AG04450 (cell line): ENCODE results near the gene TIMP2. TPM values are rescaled to one million over a fixed set of nuclear protein-coding genes. Genes with fewer than 3 reads are reported as not detected.
"Not testable (repeated sequence)": the region's sequence is repeated elsewhere in the genome, so short reads cannot be mapped to it uniquely, and the experiment has no call there.

Experiments
- CTCF ChIA-PET: fragments of 300-600, 350-600 bp; formaldehyde crosslinking; extraction: SDS; loops from one replicate; lab custom pipeline; 2022; ENCODE audit warnings: antibody characterized with exemption, inconsistent platforms; lab: Charles Lee
- POLR2A ChIA-PET: fragments of 350-600 bp; formaldehyde crosslinking; extraction: SDS; loops from one replicate; lab custom pipeline; 2021; ENCODE audit warnings: antibody characterized with exemption, inconsistent platforms; lab: Yijun Ruan, JAX
- DNase-seq: peaks from one replicate; pipeline ENCODE4 v3.0.0-alpha.2; 2011; ENCODE audit warnings: low read depth, low spot score
- H3K27ac ChIP-seq: one replicate; pipeline ENCODE4 v1.5.1; 2012; ENCODE audit warnings: low read depth, low read length, control low read depth
- H3K27me3 ChIP-seq: one replicate; pipeline ENCODE4 v1.6.0; 2012; ENCODE audit warnings: low read length; ENCODE audit not compliant: control insufficient read depth, insufficient read depth
- H3K4me3 ChIP-seq: 2 replicates; pipeline ENCODE4 v1.5.1; 2011; ENCODE audit warnings: mild to moderate bottlenecking, low read depth, low read length, control low read depth
- H3K9me3 ChIP-seq: 2 replicates; pipeline ENCODE4 v1.5.1; 2012; ENCODE audit warnings: low read length; ENCODE audit not compliant: control insufficient read depth, insufficient read depth
- polyA plus RNA-seq: library from polyadenylated mRNA; depleted of rRNA; stranded (reverse); fragments of >200 nt; gene quantifications from 2 replicates; pipeline ENCODE4 v1.2.3, GENCODE V29; 2011
- TF ChIP-seq, protein P1 (sequence below): IDR thresholded peaks from 2 replicates; pipeline ENCODE4 v1.5.1; 2011; ENCODE audit warnings: low read depth, low read length, control low read depth, inconsistent platforms

Gene TIMP2
- polyA plus RNA-seq, 1 experiment, result 356 TPM

DNA sequence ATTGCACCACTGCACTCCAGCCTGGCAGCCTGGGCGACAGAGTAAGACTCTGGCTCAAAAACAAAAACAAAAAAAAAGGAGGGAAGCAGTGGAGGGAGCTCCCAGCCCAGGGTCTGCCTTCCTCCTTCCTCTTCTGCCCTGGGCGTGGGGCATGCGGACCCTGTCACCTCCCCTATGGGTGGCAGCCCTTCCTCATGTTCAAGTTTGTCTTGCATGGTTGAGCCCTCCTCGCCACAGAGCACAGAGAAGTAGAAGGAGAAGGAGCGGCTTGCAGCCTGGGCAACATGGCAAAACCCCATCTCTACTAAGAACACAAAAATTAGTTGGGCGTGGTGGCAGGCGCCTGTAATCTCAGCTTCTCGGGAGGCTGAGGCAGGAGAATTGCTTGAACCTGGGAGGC lies 21.4 kb upstream of the TIMP2 start:
- ChIA-PET POLR2A (no interaction called here), CTCF (no interaction called here)
- H3K27me3 ChIP-seq, result no peaks in the 10 kb centered on the region
- H3K27ac ChIP-seq, result no peak overlapping the region
- H3K9me3 ChIP-seq, result peaks cover 14% of the 10 kb centered on the region
- H3K4me3 ChIP-seq, result no peak overlapping the region
- DNase-seq, result no peak
- TF ChIP-seq, protein P1, sequence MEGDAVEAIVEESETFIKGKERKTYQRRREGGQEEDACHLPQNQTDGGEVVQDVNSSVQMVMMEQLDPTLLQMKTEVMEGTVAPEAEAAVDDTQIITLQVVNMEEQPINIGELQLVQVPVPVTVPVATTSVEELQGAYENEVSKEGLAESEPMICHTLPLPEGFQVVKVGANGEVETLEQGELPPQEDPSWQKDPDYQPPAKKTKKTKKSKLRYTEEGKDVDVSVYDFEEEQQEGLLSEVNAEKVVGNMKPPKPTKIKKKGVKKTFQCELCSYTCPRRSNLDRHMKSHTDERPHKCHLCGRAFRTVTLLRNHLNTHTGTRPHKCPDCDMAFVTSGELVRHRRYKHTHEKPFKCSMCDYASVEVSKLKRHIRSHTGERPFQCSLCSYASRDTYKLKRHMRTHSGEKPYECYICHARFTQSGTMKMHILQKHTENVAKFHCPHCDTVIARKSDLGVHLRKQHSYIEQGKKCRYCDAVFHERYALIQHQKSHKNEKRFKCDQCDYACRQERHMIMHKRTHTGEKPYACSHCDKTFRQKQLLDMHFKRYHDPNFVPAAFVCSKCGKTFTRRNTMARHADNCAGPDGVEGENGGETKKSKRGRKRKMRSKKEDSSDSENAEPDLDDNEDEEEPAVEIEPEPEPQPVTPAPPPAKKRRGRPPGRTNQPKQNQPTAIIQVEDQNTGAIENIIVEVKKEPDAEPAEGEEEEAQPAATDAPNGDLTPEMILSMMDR, result no peak

DNA sequence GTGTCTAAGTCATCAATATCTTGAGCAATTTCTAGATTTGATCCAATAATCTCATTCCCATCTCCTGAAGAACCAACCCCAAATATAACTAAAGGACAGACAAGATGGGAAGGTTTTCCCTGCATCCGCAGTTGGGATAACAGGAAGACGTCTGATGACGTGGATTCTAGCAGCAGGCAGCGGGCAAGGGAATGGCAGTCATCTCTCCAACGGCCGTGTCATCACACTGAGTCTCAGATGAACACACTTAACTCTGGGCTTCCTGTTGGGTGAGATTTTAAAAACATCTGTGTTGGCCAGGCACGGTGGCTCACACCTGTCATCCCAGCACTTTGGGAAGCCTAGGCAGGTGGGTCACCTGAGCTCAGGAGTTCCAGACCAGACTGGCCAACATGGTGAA lies 20.9 kb upstream of the TIMP2 start:
- peaks cover 13% of the 10 kb centered on the region for H3K9me3 ChIP-seq
- no peaks in the 10 kb centered on the region for H3K27me3 ChIP-seq
- TF ChIP-seq, protein P1, result no peak
- DNase-seq, result no peak
- POLR2A ChIA-PET, result no interaction called here
- H3K27ac ChIP-seq, result no peak overlapping the region
- no peak overlapping the region for H3K4me3 ChIP-seq
- CTCF ChIA-PET, result no interaction called here

DNA sequence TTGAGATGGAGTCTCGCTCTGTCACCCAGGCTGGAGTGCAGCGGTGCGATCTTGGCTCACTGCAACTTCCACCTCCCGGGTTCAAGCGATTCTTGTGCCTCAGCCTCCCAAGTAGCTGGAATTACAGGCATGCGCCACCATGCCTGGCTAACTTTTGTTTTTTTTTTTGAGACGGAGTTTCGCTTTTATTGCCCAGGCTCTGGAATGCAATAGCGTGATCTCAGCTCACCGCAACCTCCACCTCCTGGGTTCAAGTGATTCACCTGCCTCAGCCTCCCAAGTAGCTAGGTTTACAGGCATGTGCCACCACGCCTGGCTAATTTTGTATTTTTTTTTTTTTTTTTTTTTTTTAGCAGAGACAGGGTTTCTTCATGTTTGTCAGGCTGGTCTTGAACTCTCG lies 20.3 kb upstream of the TIMP2 start:
- POLR2A ChIA-PET, H3K9me3 ChIP-seq, DNase-seq, H3K27me3 ChIP-seq, H3K4me3 ChIP-seq, H3K27ac ChIP-seq: not testable (repeated sequence)
- CTCF ChIA-PET, result interaction anchor here (0.7 kb wide), 1 partner anchor 25 kb away, joined by 3 read pairs; no protein-coding TSS in a partner anchor

DNA sequence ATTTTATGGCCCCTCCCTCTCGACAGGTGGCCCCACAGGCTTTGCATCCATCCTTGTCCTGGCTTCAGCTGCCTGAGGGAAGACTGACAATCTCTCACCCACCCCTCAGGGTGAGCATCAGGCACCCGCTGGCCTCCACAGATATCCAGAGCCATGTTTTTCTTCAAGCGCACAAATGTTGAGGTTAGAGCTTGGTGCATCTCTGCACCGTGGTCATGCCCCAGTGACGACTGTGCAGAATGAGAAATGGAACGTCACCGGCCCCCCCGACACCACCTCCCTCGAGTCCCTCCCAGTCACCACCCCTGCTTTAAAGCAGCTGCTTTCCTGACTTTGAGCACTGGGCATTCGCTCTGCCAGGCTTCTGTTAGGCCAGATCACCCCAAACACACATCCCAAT lies 19.8 kb upstream of the TIMP2 start:
- ChIA-PET CTCF (interaction anchor here (0.7 kb wide), 1 partner anchor 25 kb away, joined by 3 read pairs; no protein-coding TSS in a partner anchor), POLR2A (no interaction called here)
- TF ChIP-seq, protein P1, result no peak
- no peak for DNase-seq
- Histone ChIP-seq H3K9me3 (peaks cover 2% of the 10 kb centered on the region; the same call in 1 of the 2 replicates), H3K27ac (no peak overlapping the region), H3K27me3 (no peaks in the 10 kb centered on the region), H3K4me3 (no peak overlapping the region)

DNA sequence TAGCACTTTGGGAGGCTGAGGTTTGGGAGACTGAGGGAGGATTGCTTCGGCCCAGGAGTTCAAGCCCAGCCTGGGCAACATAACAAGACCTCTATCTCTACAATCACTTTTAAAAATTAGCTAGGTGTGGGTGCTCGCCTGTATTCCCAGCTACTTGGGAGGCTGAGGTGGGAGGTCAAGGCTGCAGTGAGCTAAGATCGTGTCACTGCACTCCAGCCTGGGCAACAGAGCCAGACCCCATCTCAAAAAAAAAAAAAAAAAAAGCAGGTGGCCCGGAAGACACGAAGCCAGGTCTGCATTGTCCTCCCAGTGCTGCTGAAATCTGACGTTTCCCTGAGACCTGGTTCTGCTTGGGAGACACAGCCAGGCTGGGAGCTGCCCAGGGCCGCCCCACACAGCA lies 18.8 kb upstream of the TIMP2 start:
- TF ChIP-seq, protein P1, result no peak
- ChIA-PET POLR2A (no interaction called here), CTCF (interaction anchor here (1.5 kb wide), 1 partner anchor 27 kb away, joined by 9 read pairs; no protein-coding TSS in a partner anchor)
- no peak for DNase-seq
- no peak overlapping the region for H3K4me3 ChIP-seq
- H3K27me3 ChIP-seq, result no peaks in the 10 kb centered on the region
- no peaks in the 10 kb centered on the region; the same call in 1 of the 2 replicates for H3K9me3 ChIP-seq
- no peak overlapping the region for H3K27ac ChIP-seq
